Endothelial cell of umbilical vein (primary cell): ENCODE results near the gene ATAD1. TPM values are rescaled to one million over a fixed set of nuclear protein-coding genes. Genes with fewer than 3 reads are reported as not detected.

Experiments
- BruUV-seq: library from RNA; stranded (reverse); fragments of 400-500 nt; replicated peaks from 2 replicates; lab custom pipeline; 2021; lab: Mats Ljungman, UMichigan
- CTCF ChIA-PET: fragments of 300-600, 350-600 bp; sonication (Branson Sonifier 250); formaldehyde crosslinking; loops from one replicate; lab custom pipeline; 2021; ENCODE audit warnings: antibody characterized with exemption, inconsistent platforms; lab: Charles Lee
- POLR2A ChIA-PET: fragments of 300-600, 350-600 bp; sonication (Branson Sonifier 250); formaldehyde crosslinking; loops from one replicate; lab custom pipeline; 2021; ENCODE audit warnings: antibody characterized with exemption, inconsistent platforms; lab: Charles Lee
- DNase-seq: peaks from one replicate; pipeline ENCODE4 v3.0.0-alpha.2; 2011; ENCODE audit warnings: low read depth, low spot score
- FAIRE-seq: peaks from 2 replicates; lab custom pipeline; 2011; peaks lifted over from hg19 to GRCh38; lab: Jason Lieb, UNC
- H2AFZ ChIP-seq: 2 replicates; pipeline ENCODE4 v1.6.0; 2012; ENCODE audit warnings: low read depth, low read length, control low read depth, inconsistent platforms
- H3K27ac ChIP-seq: 2 replicates; pipeline ENCODE4 v1.5.1; 2011; ENCODE audit warnings: low read depth, mild to moderate bottlenecking, control low read depth, low read length, moderate library complexity; ENCODE audit not compliant: insufficient read depth
- H3K27me3 ChIP-seq, 2 experiments: 2 replicates each; pipeline versions ENCODE4 v1.6.0 to v1.6.1; 2011; ENCODE audit warnings: low read length in 2 of 2, mixed read lengths in 1 of 2; ENCODE audit not compliant: control insufficient read depth in 2 of 2, insufficient read depth in 2 of 2
- H3K36me3 ChIP-seq, 2 experiments: 2 replicates in 1 of 2; 3 replicates in 1 of 2; pipeline ENCODE4 v1.5.1; 2011; ENCODE audit warnings: low read length in 2 of 2, mild to moderate bottlenecking in 1 of 2, moderate library complexity in 1 of 2; ENCODE audit not compliant: control insufficient read depth in 2 of 2, insufficient read depth in 2 of 2; ENCODE audit errors: extremely low read depth in 1 of 2
- H3K4me1 ChIP-seq: 3 replicates; pipeline ENCODE4 v1.5.1; 2011; ENCODE audit warnings: mild to moderate bottlenecking, low read length; ENCODE audit not compliant: control insufficient read depth, insufficient read depth; ENCODE audit errors: extremely low read depth
- H3K4me2 ChIP-seq: 2 replicates; pipeline ENCODE4 v1.6.1; 2011; ENCODE audit warnings: low read length, control low read depth, mixed read lengths; ENCODE audit not compliant: insufficient read depth
- H3K4me3 ChIP-seq, 3 experiments: fragments of 200-600 bp in 1 of 3; sonication (generic), shearing (Covaris generic) in 1 of 3; replicated peaks in 1 of 3; 2 replicates each; pipeline ENCODE4 v1.5.1; 2011 to 2016; ENCODE audit warnings: control low read depth in 3 of 3, low read length in 3 of 3, mild to moderate bottlenecking in 2 of 3, inconsistent platforms in 1 of 3, low read depth in 1 of 3, moderate library complexity in 1 of 3; ENCODE audit not compliant: insufficient read depth in 1 of 3
- H3K79me2 ChIP-seq: 2 replicates; pipeline ENCODE4 v1.6.0; 2012; ENCODE audit warnings: low read length, inconsistent platforms; ENCODE audit not compliant: control insufficient read depth, insufficient read depth
- H3K9ac ChIP-seq: replicated peaks from 2 replicates; pipeline ENCODE3; 2011; ENCODE audit warnings: low read length, control low read depth; ENCODE audit not compliant: insufficient read depth; ENCODE audit errors: extremely low read depth
- H3K9me1 ChIP-seq: replicated peaks from 3 replicates; pipeline ENCODE4 v1.6.0; 2011; ENCODE audit warnings: mild to moderate bottlenecking, low read length; ENCODE audit not compliant: control insufficient read depth, insufficient read depth; ENCODE audit errors: extremely low read depth
- H3K9me3 ChIP-seq: replicated peaks from 2 replicates; pipeline ENCODE4 v1.5.1; 2012; ENCODE audit warnings: low read length, inconsistent platforms; ENCODE audit not compliant: control insufficient read depth, insufficient read depth
- H4K20me1 ChIP-seq: replicated peaks from 2 replicates; pipeline ENCODE3; 2011; ENCODE audit warnings: mild to moderate bottlenecking, low read length; ENCODE audit not compliant: control insufficient read depth, insufficient read depth; ENCODE audit errors: extremely low read depth
- EZH2 ChIP-seq: IDR thresholded peaks from 2 replicates; pipeline ENCODE4 v1.6.1; 2012; ENCODE audit warnings: borderline replicate concordance, low read depth, mild to moderate bottlenecking, moderate library complexity, low read length, inconsistent platforms; ENCODE audit not compliant: severe bottlenecking
- FOS ChIP-seq: IDR thresholded peaks from 2 replicates; pipeline ENCODE4 v1.6.1; 2011; ENCODE audit warnings: mild to moderate bottlenecking, low read length, moderate library complexity, borderline replicate concordance; ENCODE audit not compliant: insufficient read depth
- GATA2 ChIP-seq: IDR thresholded peaks from 2 replicates; pipeline ENCODE4 v1.7.0; 2011; ENCODE audit warnings: low read depth, mild to moderate bottlenecking, moderate library complexity, mixed read lengths, low read length; ENCODE audit not compliant: insufficient read length, insufficient read depth
- JUN ChIP-seq: IDR thresholded peaks from 2 replicates; pipeline ENCODE4 v1.6.1; 2011; ENCODE audit warnings: borderline replicate concordance, low read depth; ENCODE audit not compliant: insufficient read length, insufficient read depth
- MYC ChIP-seq: IDR thresholded peaks from one replicate; pipeline ENCODE4 v1.6.1; 2011; ENCODE audit warnings: mild to moderate bottlenecking, low read depth, low read length
- POLR2A ChIP-seq: IDR thresholded peaks from 2 replicates; pipeline ENCODE4 v1.6.1; 2012; ENCODE audit warnings: low read depth, mild to moderate bottlenecking, control low read depth, low read length
- POLR2AphosphoS5 ChIP-seq: IDR thresholded peaks from 2 replicates; pipeline ENCODE4 v1.6.1; 2012; ENCODE audit warnings: low read depth, mild to moderate bottlenecking, control low read depth, low read length, moderate library complexity; ENCODE audit not compliant: insufficient read depth
- dilution Hi-C: fragments of 300-500 bp; cut with MboI; formaldehyde crosslinking; loops from one replicate; pipeline ENCODE4 v1.15.0; 2019; ENCODE audit warnings: low sequenced_read_pairs; ENCODE audit not compliant: extremely low pct_ligation_motif_present
- intact Hi-C: fragments of 100-400 bp; cut with micrococcal nuclease; formaldehyde crosslinking; loops from one replicate; pipeline ENCODE4 v1.10.0; 2022
- polyA plus RNA-seq, 4 experiments: library from polyadenylated mRNA; depleted of rRNA in 3 of 4; stranded (reverse) in 3 of 4; unstranded in 1 of 4; fragments of >200 nt; gene quantifications; 2 replicates each; pipeline versions ENCODE4 v1.2.1 to v1.2.3, GENCODE V29; 2011 to 2012; ENCODE audit warnings: missing spikeins in 1 of 4
- total RNA-seq: library from RNA; stranded (reverse); gene quantifications from 2 replicates; pipeline ENCODE4 v1.2.3, GENCODE V29; 2021
- TF ChIP-seq, protein P1 (sequence below): IDR thresholded peaks from 2 replicates; pipeline ENCODE4 v1.6.1; 2011; ENCODE audit not compliant: insufficient read depth, insufficient read length
- TF ChIP-seq, protein P2 (sequence below), 2 donors: IDR thresholded peaks; 1 replicate in 1 of 2; 2 replicates in 1 of 2; pipeline ENCODE4 v1.5.1; 2011; ENCODE audit warnings: low read length in 2 of 2, mild to moderate bottlenecking in 2 of 2, moderate library complexity in 2 of 2, control low read depth in 1 of 2, inconsistent platforms in 1 of 2, low read depth in 1 of 2; ENCODE audit not compliant: insufficient read depth in 1 of 2; ENCODE audit errors: extremely low read depth in 1 of 2

The ATAD1 gene
- total and polyA plus RNA-seq, 2 donors (not counting 3 experiments of a cell fraction or from before 2014, with no cell fraction given), result 5.2 to 25.8 TPM

DNA sequence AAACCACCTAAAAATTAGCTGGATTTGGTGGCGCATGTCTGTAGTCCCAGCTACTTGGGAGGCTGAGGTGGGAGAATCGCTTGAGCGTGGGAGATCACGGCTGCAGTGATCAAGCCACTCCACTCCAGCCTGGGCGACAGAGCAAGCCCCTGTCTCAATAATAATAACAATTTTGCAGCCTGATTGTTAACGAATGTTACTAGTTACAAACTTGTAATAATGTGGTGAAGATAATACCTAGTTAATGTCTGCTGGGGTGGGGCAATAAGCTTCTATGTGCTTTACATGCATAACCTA is 1.2 kb upstream of the ATAD1 start:
- BruUV-seq, result no TSS peak
- dilution Hi-C loops, result no loop called here
- POLR2A ChIA-PET, result no interaction called here

More for the DNA sequence above, 1.2 kb upstream of the ATAD1 start:
- H3K4me2 ChIP-seq, result no peak overlapping the region
- no peaks in the 10 kb centered on the region for H3K9me1 ChIP-seq
- CTCF ChIA-PET, result interaction anchor here (0.6 to 1.7 kb wide), 2 partner anchors 9 to 295 kb away, joined by 3 to 5 read pairs; no protein-coding TSS in a partner anchor
- no peaks in the 10 kb centered on the region for H3K9me3 ChIP-seq
- H3K4me3 ChIP-seq, result no peak overlapping the region
- H3K36me3 ChIP-seq, result peaks cover 0 to under 1% of the 10 kb centered on the region in 2 experiments
- peaks cover 32% of the 10 kb centered on the region for H3K79me2 ChIP-seq
- peaks cover 22% of the 10 kb centered on the region for H3K4me1 ChIP-seq
- no peak overlapping the region for H2AFZ ChIP-seq
- intact Hi-C loops, result loop anchor here (2.0 kb wide), 2 partner anchors 162 to 286 kb away; no protein-coding TSS in a partner anchor
- TF ChIP-seq, protein P1, sequence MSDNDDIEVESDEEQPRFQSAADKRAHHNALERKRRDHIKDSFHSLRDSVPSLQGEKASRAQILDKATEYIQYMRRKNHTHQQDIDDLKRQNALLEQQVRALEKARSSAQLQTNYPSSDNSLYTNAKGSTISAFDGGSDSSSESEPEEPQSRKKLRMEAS, result no peak
- TF ChIP-seq EZH2 (no peak), GATA2 (no peak), POLR2A (no peak), JUN (no peak), POLR2AphosphoS5 (no peak), MYC (no peak), FOS (no peak)
- TF ChIP-seq, protein P2, sequence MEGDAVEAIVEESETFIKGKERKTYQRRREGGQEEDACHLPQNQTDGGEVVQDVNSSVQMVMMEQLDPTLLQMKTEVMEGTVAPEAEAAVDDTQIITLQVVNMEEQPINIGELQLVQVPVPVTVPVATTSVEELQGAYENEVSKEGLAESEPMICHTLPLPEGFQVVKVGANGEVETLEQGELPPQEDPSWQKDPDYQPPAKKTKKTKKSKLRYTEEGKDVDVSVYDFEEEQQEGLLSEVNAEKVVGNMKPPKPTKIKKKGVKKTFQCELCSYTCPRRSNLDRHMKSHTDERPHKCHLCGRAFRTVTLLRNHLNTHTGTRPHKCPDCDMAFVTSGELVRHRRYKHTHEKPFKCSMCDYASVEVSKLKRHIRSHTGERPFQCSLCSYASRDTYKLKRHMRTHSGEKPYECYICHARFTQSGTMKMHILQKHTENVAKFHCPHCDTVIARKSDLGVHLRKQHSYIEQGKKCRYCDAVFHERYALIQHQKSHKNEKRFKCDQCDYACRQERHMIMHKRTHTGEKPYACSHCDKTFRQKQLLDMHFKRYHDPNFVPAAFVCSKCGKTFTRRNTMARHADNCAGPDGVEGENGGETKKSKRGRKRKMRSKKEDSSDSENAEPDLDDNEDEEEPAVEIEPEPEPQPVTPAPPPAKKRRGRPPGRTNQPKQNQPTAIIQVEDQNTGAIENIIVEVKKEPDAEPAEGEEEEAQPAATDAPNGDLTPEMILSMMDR (IDR thresholded peaks at IDR 0.05; ENCODE audit: extremely low read depth in 1 of 2, insufficient read depth in 1 of 2, low read depth in 1 of 2, low read length in 2 of 2), result no peak
- H3K27ac ChIP-seq, result no peak overlapping the region
- no peaks in the 10 kb centered on the region for H4K20me1 ChIP-seq
- DNase-seq (no peak), FAIRE-seq (no peak)
- H3K9ac ChIP-seq, result no peak overlapping the region
- no peaks in the 10 kb centered on the region for H3K27me3 ChIP-seq
